GM12878 (cell line): ENCODE data around the gene UNKL. TPM values are rescaled to one million over a fixed set of nuclear protein-coding genes. Genes with fewer than 3 reads are reported as not detected.
A peak's percentile ranks its signal among the peaks of the same experiment; 100 is the strongest.

Source experiments
- ATF7 ChIP-seq: fragments of 450-650 bp; IDR thresholded peaks from 2 replicates; pipeline ENCODE4 v1.6.1; 2016; ENCODE audit warnings: low read depth, mild to moderate bottlenecking
- BHLHE40 ChIP-seq, 2 experiments: fragments of 450-650 bp in 1 of 2; IDR thresholded peaks; 2 replicates each; pipeline ENCODE4 v1.6.1; 2011 to 2017; ENCODE audit warnings: low read depth in 2 of 2, borderline replicate concordance in 1 of 2, improper control_type of control experiment in 1 of 2, low read length in 1 of 2, mild to moderate bottlenecking in 1 of 2
- CEBPB ChIP-seq, 2 experiments: fragments of 150-350 bp in 1 of 2; IDR thresholded peaks; 2 replicates each; pipeline ENCODE4 v1.6.1; 2012 to 2014; ENCODE audit warnings: low read depth in 2 of 2, low read length in 2 of 2, borderline replicate concordance in 1 of 2, inconsistent platforms in 1 of 2
- CREB1 ChIP-seq: IDR thresholded peaks from 2 replicates; pipeline ENCODE4 v1.6.1; 2012; ENCODE audit warnings: low read depth, mild to moderate bottlenecking, inconsistent platforms
- EGR1 ChIP-seq, 2 experiments: IDR thresholded peaks; 1 replicate in 1 of 2; 2 replicates in 1 of 2; pipeline ENCODE4 v1.6.1; 2011 to 2012; ENCODE audit warnings: low read depth in 2 of 2, low read length in 2 of 2, borderline replicate concordance in 1 of 2, mild to moderate bottlenecking in 1 of 2, moderate library complexity in 1 of 2
- HDAC6 ChIP-seq: fragments of 200-600 bp; sonication (generic); IDR thresholded peaks from one replicate; pipeline ENCODE4 v1.8.0; 2017; ENCODE audit warnings: antibody characterized with exemption; ENCODE audit not compliant: unreplicated experiment
- IKZF1 ChIP-seq: fragments of 450-650 bp; conservative IDR thresholded peaks from 2 replicates; pipeline ENCODE4 v1.6.1; 2017; ENCODE audit warnings: antibody characterized with exemption, mild to moderate bottlenecking
- IKZF2 ChIP-seq, 2 experiments: fragments of 450-650 bp; IDR thresholded peaks; 2 replicates each; pipeline ENCODE4 v1.6.1; 2017; ENCODE audit warnings: mild to moderate bottlenecking in 2 of 2, moderate library complexity in 2 of 2
- IRF4 ChIP-seq: IDR thresholded peaks from 2 replicates; pipeline ENCODE4 v1.6.1; 2011; ENCODE audit warnings: low read depth, low read length
- JUNB ChIP-seq: IDR thresholded peaks from 2 replicates; pipeline ENCODE4 v1.6.1; 2016; ENCODE audit warnings: antibody characterized with exemption, mild to moderate bottlenecking
- NFYB ChIP-seq: IDR thresholded peaks from 2 replicates; pipeline ENCODE4 v1.6.1; 2011; ENCODE audit warnings: low read depth, mild to moderate bottlenecking, low read length, improper control_type of control experiment, moderate library complexity; ENCODE audit not compliant: insufficient read depth
- NR2C2 ChIP-seq: IDR thresholded peaks from 2 replicates; pipeline ENCODE4 v1.6.1; 2011; ENCODE audit warnings: borderline replicate concordance, low read depth; ENCODE audit not compliant: control insufficient read depth, insufficient read length
- PAX5 ChIP-seq: IDR thresholded peaks from 2 replicates; pipeline ENCODE4 v1.6.1; 2011; ENCODE audit warnings: low read depth, low read length, borderline replicate concordance
- RAD21 ChIP-seq: IDR thresholded peaks from 2 replicates; pipeline ENCODE4 v1.6.1; 2011; ENCODE audit warnings: mild to moderate bottlenecking, low read depth, low read length, moderate library complexity; ENCODE audit not compliant: insufficient read depth
- RB1 ChIP-seq: fragments of 450-650 bp; formaldehyde crosslinking; IDR thresholded peaks from 2 replicates; pipeline ENCODE4 v1.6.1; 2017; ENCODE audit warnings: mild to moderate bottlenecking, borderline replicate concordance
- SPI1 ChIP-seq: IDR thresholded peaks from 2 replicates; pipeline ENCODE4 v1.6.1; 2011; ENCODE audit warnings: low read depth, mild to moderate bottlenecking, low read length, moderate library complexity, borderline replicate concordance; ENCODE audit not compliant: insufficient read depth
- SREBF1 ChIP-seq: IDR thresholded peaks from 2 replicates; pipeline ENCODE4 v1.6.1; 2012; ENCODE audit warnings: mild to moderate bottlenecking, low read length
- TCF12 ChIP-seq: IDR thresholded peaks from 2 replicates; pipeline ENCODE4 v1.6.1; 2011; ENCODE audit warnings: low read depth, mild to moderate bottlenecking, low read length
- TCF3 ChIP-seq: IDR thresholded peaks from 2 replicates; pipeline ENCODE4 v1.6.1; 2012; ENCODE audit warnings: low read depth, mild to moderate bottlenecking, low read length, borderline replicate concordance; ENCODE audit not compliant: insufficient read depth
- ZNF384 ChIP-seq: IDR thresholded peaks from 2 replicates; pipeline ENCODE4 v1.6.1; 2012; ENCODE audit warnings: low read depth, mild to moderate bottlenecking, low read length, improper control_type of control experiment, borderline replicate concordance
- polyA plus RNA-seq, 11 experiments: library from polyadenylated mRNA; depleted of rRNA in 4 of 11; unstranded in 6 of 11; stranded (reverse) in 5 of 11; fragments of >200 nt; fragmentation: Nextera tagmentation in 4 of 11; fragmentation: Illumina TruSeq in 1 of 11; extraction: Ambion mirVana in 4 of 11; extraction: Trizol in 1 of 11; gene quantifications; 1 replicate in 1 of 11; 2 replicates in 10 of 11; pipeline versions ENCODE4 v1.2.1 to v1.2.3, GENCODE V29; 2011 to 2016; ENCODE audit warnings: inconsistent platforms in 2 of 11, missing spikeins in 2 of 11, low read depth in 1 of 11
- total RNA-seq, 4 experiments: library from RNA; depleted of rRNA in 3 of 4; stranded (reverse); fragments of >200 nt in 3 of 4; fragmentation: Illumina TruSeq in 1 of 4; extraction: Trizol in 1 of 4; gene quantifications; 2 replicates each; pipeline versions ENCODE4 v1.2.1 to v1.2.3, GENCODE V29; 2013 to 2021
- TF ChIP-seq, protein P1 (sequence below): fragments of 450-650 bp; IDR thresholded peaks from 2 replicates; pipeline ENCODE4 v1.6.1; 2014; ENCODE audit warnings: mild to moderate bottlenecking
- TF ChIP-seq, protein P2 (sequence below): fragments of 450-650 bp; IDR thresholded peaks from 2 replicates; pipeline ENCODE4 v1.6.1; 2016; ENCODE audit warnings: mild to moderate bottlenecking
- TF ChIP-seq, protein P3 (sequence below): IDR thresholded peaks from 2 replicates; pipeline ENCODE4 v1.6.1; 2011; ENCODE audit warnings: low read depth, mild to moderate bottlenecking, low read length, moderate library complexity, borderline replicate concordance; ENCODE audit errors: extremely low read depth
- TF ChIP-seq, protein P4 (sequence below): fragments of 450-650 bp; IDR thresholded peaks from 2 replicates; pipeline ENCODE4 v1.6.1; 2016; ENCODE audit warnings: mild to moderate bottlenecking

The UNKL gene
- total and polyA plus RNA-seq, 10 of the 15 experiments (the other 5 are each of a cell fraction or from before 2014, with no cell fraction given) = 0.40 to 21.6 (median 9.1) TPM

DNA sequence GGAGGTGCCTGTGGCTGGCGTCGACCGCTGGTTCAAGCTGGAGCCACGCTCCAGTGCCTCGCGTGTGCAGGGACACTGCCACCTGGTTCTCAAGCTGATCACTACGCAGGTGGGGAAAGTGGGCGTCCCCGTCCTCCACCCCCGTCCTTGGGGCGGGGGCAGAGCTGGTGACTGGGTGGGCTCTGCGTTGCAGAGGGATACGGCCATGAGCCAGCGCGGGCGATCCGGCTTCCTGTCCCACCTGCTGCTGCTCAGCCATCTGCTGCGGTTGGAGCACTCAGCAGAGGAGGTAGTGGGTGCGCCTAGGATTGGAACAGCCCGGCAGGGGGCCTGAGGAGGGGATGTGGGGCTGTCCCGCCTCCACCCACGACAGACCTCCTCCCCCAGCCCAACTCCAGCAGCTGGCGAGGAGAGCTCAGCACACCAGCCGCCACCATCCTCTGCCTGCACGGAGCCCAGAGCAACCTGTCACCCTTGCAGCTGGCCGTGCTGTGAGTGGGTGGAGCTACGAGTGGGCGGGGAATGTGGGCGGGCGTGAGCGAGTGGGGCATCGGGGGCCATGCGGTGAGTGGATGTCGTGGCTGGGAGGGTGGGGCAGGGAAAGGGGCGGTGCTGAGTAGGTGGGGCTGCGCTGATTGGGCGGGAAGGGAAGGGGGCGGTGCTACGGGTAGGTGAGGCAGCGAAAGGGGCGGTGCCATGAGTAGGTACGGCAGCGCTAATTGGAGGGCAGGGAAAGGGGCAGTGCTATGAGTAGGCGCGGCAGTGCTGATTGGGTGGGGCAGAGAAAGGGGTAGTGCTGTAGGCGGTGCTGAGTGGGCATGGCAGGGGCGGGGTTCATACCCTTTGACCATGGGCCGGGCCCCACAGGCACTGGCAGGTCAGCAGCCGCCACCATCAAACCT lies 71.7 kb downstream of the UNKL start (continued):
- TF ChIP-seq, protein P1, sequence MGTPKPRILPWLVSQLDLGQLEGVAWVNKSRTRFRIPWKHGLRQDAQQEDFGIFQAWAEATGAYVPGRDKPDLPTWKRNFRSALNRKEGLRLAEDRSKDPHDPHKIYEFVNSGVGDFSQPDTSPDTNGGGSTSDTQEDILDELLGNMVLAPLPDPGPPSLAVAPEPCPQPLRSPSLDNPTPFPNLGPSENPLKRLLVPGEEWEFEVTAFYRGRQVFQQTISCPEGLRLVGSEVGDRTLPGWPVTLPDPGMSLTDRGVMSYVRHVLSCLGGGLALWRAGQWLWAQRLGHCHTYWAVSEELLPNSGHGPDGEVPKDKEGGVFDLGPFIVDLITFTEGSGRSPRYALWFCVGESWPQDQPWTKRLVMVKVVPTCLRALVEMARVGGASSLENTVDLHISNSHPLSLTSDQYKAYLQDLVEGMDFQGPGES = peak; percentile 61
- TF ChIP-seq IRF4 (0 out of 2 replicates have a peak, but pooled peaks have one; percentile 13), SPI1 (peak; percentile 39; the same call in 1 of the 2 replicates), NR2C2 (no peak), EGR1 (IDR thresholded peaks at IDR 0.05; ENCODE audit: borderline replicate concordance in 1 of 2, low read depth in 2 of 2, low read length in 2 of 2) (peak; percentile 23 to 91), NFYB (peak; percentile 79), JUNB (no peak), CEBPB (IDR thresholded peaks at IDR 0.05; ENCODE audit: borderline replicate concordance in 1 of 2, low read depth in 2 of 2, low read length in 2 of 2) (no peak), PAX5 (peak; percentile 92), TCF3 (peak; percentile 90), ZNF384 (no peak), BHLHE40 (IDR thresholded peaks at IDR 0.05; ENCODE audit: borderline replicate concordance in 1 of 2, low read depth in 2 of 2, low read length in 1 of 2) (peak in 1 of 2 experiments; percentile 58; a peak in 2 of 4 replicates), ATF7 (0 out of 2 replicates have a peak, but pooled peaks have one; percentile 30), IKZF1 (peak; percentile 49), CREB1 (peak; percentile 71; the same call in 1 of the 2 replicates), RB1 (no peak), IKZF2 (IDR thresholded peaks at IDR 0.05) (0 out of 4 replicates have a peak, but pooled peaks have one; percentile 14 to 27), TCF12 (peak; percentile 91), HDAC6 (no peak), RAD21 (no peak), SREBF1 (no peak)
- TF ChIP-seq, protein P2, sequence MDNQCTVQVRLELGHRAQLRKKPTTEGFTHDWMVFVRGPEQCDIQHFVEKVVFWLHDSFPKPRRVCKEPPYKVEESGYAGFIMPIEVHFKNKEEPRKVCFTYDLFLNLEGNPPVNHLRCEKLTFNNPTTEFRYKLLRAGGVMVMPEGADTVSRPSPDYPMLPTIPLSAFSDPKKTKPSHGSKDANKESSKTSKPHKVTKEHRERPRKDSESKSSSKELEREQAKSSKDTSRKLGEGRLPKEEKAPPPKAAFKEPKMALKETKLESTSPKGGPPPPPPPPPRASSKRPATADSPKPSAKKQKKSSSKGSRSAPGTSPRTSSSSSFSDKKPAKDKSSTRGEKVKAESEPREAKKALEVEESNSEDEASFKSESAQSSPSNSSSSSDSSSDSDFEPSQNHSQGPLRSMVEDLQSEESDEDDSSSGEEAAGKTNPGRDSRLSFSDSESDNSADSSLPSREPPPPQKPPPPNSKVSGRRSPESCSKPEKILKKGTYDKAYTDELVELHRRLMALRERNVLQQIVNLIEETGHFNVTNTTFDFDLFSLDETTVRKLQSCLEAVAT = peak; percentile 24; the same call in 1 of the 2 replicates
- TF ChIP-seq, protein P3, sequence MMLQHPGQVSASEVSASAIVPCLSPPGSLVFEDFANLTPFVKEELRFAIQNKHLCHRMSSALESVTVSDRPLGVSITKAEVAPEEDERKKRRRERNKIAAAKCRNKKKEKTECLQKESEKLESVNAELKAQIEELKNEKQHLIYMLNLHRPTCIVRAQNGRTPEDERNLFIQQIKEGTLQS = no peak
- TF ChIP-seq, protein P4, sequence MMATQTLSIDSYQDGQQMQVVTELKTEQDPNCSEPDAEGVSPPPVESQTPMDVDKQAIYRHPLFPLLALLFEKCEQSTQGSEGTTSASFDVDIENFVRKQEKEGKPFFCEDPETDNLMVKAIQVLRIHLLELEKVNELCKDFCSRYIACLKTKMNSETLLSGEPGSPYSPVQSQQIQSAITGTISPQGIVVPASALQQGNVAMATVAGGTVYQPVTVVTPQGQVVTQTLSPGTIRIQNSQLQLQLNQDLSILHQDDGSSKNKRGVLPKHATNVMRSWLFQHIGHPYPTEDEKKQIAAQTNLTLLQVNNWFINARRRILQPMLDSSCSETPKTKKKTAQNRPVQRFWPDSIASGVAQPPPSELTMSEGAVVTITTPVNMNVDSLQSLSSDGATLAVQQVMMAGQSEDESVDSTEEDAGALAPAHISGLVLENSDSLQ = peak; percentile 47; the same call in 1 of the 2 replicates
